HG03342 (cell line): ENCODE measurements around the gene CA11.

ENCODE experiments used
- ATAC-seq: cut with Tn5 transposase; IDR thresholded peaks from one replicate; pipeline ENCODE4 v1.9.1; 2021; ENCODE audit warnings: mild to moderate bottlenecking, moderate library complexity; ENCODE audit not compliant: unreplicated experiment

Gene CA11

GRCh38 chr19:48615231-48616040 is 30.6 kb downstream of the CA11 start:
- ATAC-seq: no peak

DNA sequence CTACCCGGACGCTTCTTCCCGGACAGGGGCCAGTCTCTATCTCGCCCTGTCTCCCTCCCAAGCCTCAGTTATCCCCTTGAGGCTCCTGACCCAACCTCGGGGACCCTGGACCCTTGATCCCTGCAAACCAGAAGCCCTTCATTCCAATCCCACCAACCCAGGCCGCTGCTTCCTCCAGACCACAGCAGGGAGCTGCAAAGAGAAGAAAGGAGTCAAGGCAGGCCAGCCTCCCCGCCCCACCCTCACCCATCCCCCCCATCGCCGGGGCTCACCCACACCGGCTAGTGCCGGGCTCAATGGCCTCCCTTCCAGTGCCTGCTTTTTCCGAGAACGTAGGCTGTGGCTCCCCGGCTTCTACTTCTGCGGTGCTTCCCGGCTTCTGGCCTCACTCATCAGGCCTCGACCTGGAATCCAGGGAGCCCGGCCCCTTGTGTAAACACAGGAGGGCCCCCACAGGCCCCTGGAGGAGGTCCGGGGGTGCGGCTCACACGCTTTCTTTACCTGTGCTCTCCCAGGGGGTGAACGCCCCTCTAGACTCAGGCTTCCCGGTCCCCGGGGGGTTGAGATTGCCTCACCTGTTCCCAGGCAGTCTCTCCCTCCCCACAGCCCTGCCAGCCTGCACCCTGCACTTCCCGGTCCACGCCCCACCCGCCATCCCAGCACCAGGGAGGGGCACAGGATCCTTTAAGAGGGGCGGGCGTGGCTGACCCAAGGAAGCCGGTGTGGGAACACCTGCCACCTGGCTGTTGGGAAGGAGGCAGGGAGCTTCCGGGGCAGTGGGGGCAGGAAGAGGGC is 31.4 kb downstream of the CA11 start, which contains the start of gene FAM83E:
TSS of gene FAM83E (minus strand) at position 641 of the 795 bp plus-strand sequence. CDS start 1,704 bp downstream, outside the sequence.
- ATAC-seq: no peak

GRCh38 chr19:48613852-48614435 is 32.0 kb downstream of the CA11 start:
- no peak for ATAC-seq

- no peak for ATAC-seq
Measured at GRCh38 chr19:48613024-48613851, 32.7 kb downstream of the CA11 start.

GRCh38 chr19:48611872-48612271 is 34.1 kb downstream of the CA11 start:
- no peak for ATAC-seq

- ATAC-seq: no peak
Measured at GRCh38 chr19:48609571-48610108, 36.3 kb downstream of the CA11 start.

- no peak for ATAC-seq
Measured at GRCh38 chr19:48608798-48609263, 37.2 kb downstream of the CA11 start.

- ATAC-seq: no peak
Measured at GRCh38 chr19:48607359-48607755, 38.6 kb downstream of the CA11 start.

- ATAC-seq: no peak
Measured at GRCh38 chr19:48606463-48607358, 39.3 kb downstream of the CA11 start, which contains the start of gene SPACA4. SPACA4 (plus strand) TSS chr19:48606742; CDS start chr19:48606979, 237 bp downstream.

DNA sequence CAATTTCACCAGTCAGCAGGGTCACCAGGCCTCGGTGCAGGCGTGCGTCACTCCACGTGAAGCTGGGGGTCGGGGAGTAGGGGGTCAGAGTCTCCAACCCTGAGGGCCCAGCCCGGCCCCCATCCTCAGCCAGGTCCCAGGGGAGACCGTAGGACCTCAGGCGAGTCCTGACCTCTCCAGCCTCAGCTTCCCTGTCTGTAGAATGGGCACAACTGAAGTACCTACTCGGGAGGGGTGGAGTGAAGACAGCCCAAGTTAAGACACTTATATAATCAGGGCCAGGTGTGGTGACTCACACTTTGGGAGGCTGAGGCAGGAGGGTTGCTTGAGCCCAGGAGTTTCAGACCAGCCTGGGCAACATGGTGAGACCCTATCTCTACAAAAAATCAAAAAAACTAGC is 42.1 kb downstream of the CA11 start:
- ATAC-seq: no peak

- no peak for ATAC-seq
Measured at GRCh38 chr19:48603449-48603848, 42.5 kb downstream of the CA11 start.

- ATAC-seq: no peak
Measured at GRCh38 chr19:48603001-48603400, 43.0 kb downstream of the CA11 start.

DNA sequence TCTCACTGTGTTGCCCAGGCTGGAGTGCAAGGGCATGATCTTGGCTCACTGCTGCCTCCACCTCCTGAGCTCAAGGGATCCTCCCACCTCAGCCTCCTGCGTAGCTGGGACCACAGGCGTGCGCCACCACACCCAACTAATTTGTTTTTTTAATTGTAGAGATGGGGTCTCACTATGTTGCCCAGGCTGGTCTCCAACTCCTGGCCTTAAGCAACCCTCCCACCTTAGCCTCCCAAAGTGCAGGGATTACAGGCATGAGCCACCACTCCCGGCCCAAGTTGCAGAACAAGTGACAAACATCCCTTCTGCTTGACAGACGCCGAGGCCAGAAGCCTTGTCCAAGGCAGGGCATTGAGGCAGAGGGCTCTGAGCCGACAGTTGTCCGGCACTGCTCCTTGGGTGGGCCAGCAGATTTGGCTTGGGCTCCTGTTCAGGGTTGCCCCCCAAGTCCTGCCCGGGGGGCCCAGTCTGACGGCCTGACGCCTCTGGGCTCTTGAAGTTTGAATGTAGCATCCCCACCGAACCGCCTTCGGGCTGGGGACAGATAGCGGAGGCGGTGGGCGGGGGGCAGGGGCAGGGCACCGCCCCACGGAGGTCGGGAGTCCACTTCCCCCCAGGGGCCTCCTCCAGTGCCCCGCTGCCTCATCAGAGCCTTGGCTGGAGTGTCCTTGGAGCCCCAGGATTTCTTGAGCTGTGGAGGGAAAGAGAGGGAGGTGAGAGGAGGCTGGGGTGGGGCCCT is 45.1 kb downstream of the CA11 start:
- ATAC-seq: no peak

GRCh38 chr19:48598996-48599700 is 46.8 kb downstream of the CA11 start:
- no peak for ATAC-seq

- no peak for ATAC-seq
Measured at GRCh38 chr19:48596679-48597465, 49.1 kb downstream of the CA11 start.

GRCh38 chr19:48596237-48596636 is 49.8 kb downstream of the CA11 start:
- no peak for ATAC-seq

- ATAC-seq: no peak
Measured at GRCh38 chr19:48595833-48596232, 50.2 kb downstream of the CA11 start.
